GM12864 (cell line): Measurements from ENCODE around the gene PFDN6.
A peak's percentile ranks its signal among the peaks of the same experiment; 100 is the strongest.

Source experiments
- DNase-seq: peaks from one replicate; pipeline ENCODE4 v3.0.0-alpha.2; 2011; ENCODE audit warnings: low read depth
- H3K4me3 ChIP-seq: 2 replicates; pipeline ENCODE4 v1.5.1; 2011; ENCODE audit warnings: mild to moderate bottlenecking, low read depth, low read length, control low read depth
- CTCF ChIP-seq: IDR thresholded peaks from 2 replicates; pipeline ENCODE4 v1.5.1; 2011; ENCODE audit warnings: low read depth, mild to moderate bottlenecking, moderate library complexity, low read length, control low read depth, inconsistent platforms; ENCODE audit errors: missing control alignments

Gene PFDN6

GRCh38 chr6:33292996-33293682 lies 3.7 kb downstream of the PFDN6 start:
- no peak for DNase-seq
- H3K4me3 ChIP-seq = no peak overlapping the region
- no peak for TF ChIP-seq CTCF

GRCh38 chr6:33294086-33294823 lies 4.9 kb downstream of the PFDN6 start:
- TF ChIP-seq CTCF = no peak

GRCh38 chr6:33295621-33296369 lies 6.4 kb downstream of the PFDN6 start:
- H3K4me3 ChIP-seq = no peak overlapping the region
- no peak for DNase-seq
- TF ChIP-seq CTCF = no peak

More at GRCh38 chr6:33294086-33294823, 4.9 kb downstream of the PFDN6 start:
- no peak overlapping the region for H3K4me3 ChIP-seq
- no peak for DNase-seq

- peak overlapping the region; percentile 45 for H3K4me3 ChIP-seq
- no peak for TF ChIP-seq CTCF
- no peak for DNase-seq
These were observed 7.5 kb downstream of the PFDN6 start for GRCh38 chr6:33296797-33297405.

- peak overlapping the region; percentile 45 for H3K4me3 ChIP-seq
- TF ChIP-seq CTCF = no peak
- DNase-seq = no peak
These were observed 8.1 kb downstream of the PFDN6 start for GRCh38 chr6:33297406-33297955.

- TF ChIP-seq CTCF = peak; percentile 19
- peak overlapping the region; percentile 69 for H3K4me3 ChIP-seq
- DNase-seq = no peak
These were observed 8.8 kb downstream of the PFDN6 start for GRCh38 chr6:33297956-33298772.
